Adrenal gland (tissue), 5 donors: ENCODE results near the gene NBPF3.

Experiments used
- CTCF ChIP-seq, 6 experiments: fragments of 450-650 bp in 4 of 6; fragments of 200-600 bp in 2 of 6; sonication (generic) in 1 of 6; IDR thresholded peaks; 1 replicate in 5 of 6; 2 replicates in 1 of 6; pipeline versions ENCODE4 v1.5.1 to v1.8.0; 2016 to 2021; ENCODE audit warnings: antibody characterized with exemption in 6 of 6, mild to moderate bottlenecking in 2 of 6, moderate library complexity in 1 of 6
- POLR2A ChIP-seq, 2 donors: fragments of 450-650 bp; IDR thresholded peaks; one replicate each; pipeline ENCODE4 v1.6.1; 2017; ENCODE audit warnings: antibody characterized with exemption in 2 of 2, mild to moderate bottlenecking in 2 of 2, moderate library complexity in 1 of 2
- donor health status: DM: no; HTN: no; CAD: no.

GRCh38 chr1:21397813-21398188, 42.1 kb upstream of the NBPF3 start:
- TF ChIP-seq CTCF (IDR thresholded peaks at IDR 0.05) (no peak), POLR2A (IDR thresholded peaks at IDR 0.05) (no peak)
